GM12878 (cell line): ENCODE results near the gene PTGIS. TPM values are rescaled to one million over a fixed set of nuclear protein-coding genes. Genes with fewer than 3 reads are reported as not detected.

Experiments
- ATAC-seq: fragments of 200-7000 bp; cut with Tn5 transposase; 3 replicates; pipeline ENCODE4 v1.9.1; 2020; ENCODE audit warnings: mild to moderate bottlenecking, moderate library complexity
- BruUV-seq: library from RNA; stranded (reverse); fragments of 400-500 nt; replicated peaks from 2 replicates; lab custom pipeline; 2021; lab: Mats Ljungman, UMichigan
- CTCF ChIA-PET: fragments of 300-600 bp; sonication (Branson Sonifier 250); formaldehyde crosslinking; extraction: SDS; loops from one replicate; lab custom pipeline; 2021; ENCODE audit warnings: inconsistent platforms; lab: Yijun Ruan, JAX
- POLR2A ChIA-PET: fragments of 350-600 bp; formaldehyde crosslinking; extraction: SDS; loops from one replicate; lab custom pipeline; 2021; ENCODE audit warnings: inconsistent platforms; lab: Charles Lee
- RAD21 ChIA-PET: fragments of 300-600 bp; sonication (Branson Sonifier 250); formaldehyde crosslinking; loops from one replicate; lab custom pipeline; 2023; ENCODE audit warnings: antibody characterized with exemption; ENCODE audit not compliant: unreplicated experiment; lab: Charles Lee
- SMC1A ChIA-PET: fragments of 300-600 bp; sonication (Branson Sonifier 250); formaldehyde crosslinking; loops from one replicate; lab custom pipeline; 2023; ENCODE audit not compliant: unreplicated experiment, uncharacterized antibody; lab: Charles Lee
- DNase-seq: peaks from one replicate; pipeline ENCODE4 v3.0.0-alpha.2; 2011; ENCODE audit warnings: low read depth, low spot score
- FAIRE-seq: peaks from 3 replicates; lab custom pipeline; 2011; peaks lifted over from hg19 to GRCh38; lab: Jason Lieb, UNC
- H2AFZ ChIP-seq: 2 replicates; pipeline ENCODE4 v1.6.0; 2011; ENCODE audit warnings: low read depth, low read length, control low read depth; ENCODE audit not compliant: control insufficient read depth
- H3K27ac ChIP-seq: 2 replicates; pipeline ENCODE4 v1.5.1; 2011; ENCODE audit warnings: control low read depth; ENCODE audit not compliant: control insufficient read depth, insufficient read depth
- H3K27me3 ChIP-seq, 2 experiments: replicated peaks in 1 of 2; 2 replicates each; pipeline versions ENCODE4 v1.6.0 to v1.6.1; 2011; ENCODE audit warnings: low read length in 1 of 2; ENCODE audit not compliant: control insufficient read depth in 2 of 2, insufficient read depth in 2 of 2
- H3K36me3 ChIP-seq, 2 experiments: 2 replicates each; pipeline ENCODE4 v1.5.1; 2011; ENCODE audit warnings: low read length in 1 of 2; ENCODE audit not compliant: control insufficient read depth in 2 of 2, insufficient read depth in 2 of 2
- H3K4me1 ChIP-seq: 2 replicates; pipeline ENCODE4 v1.6.1; 2011; ENCODE audit warnings: mild to moderate bottlenecking, low read length, moderate library complexity, mixed read lengths; ENCODE audit not compliant: control insufficient read depth, insufficient read depth
- H3K4me2 ChIP-seq: 2 replicates; pipeline ENCODE4 v1.6.0; 2011; ENCODE audit warnings: control low read depth; ENCODE audit not compliant: control insufficient read depth, insufficient read depth
- H3K4me3 ChIP-seq: fragments of 200-600 bp; sonication (generic); 2 replicates; pipeline ENCODE4 v1.5.1; 2016
- H3K79me2 ChIP-seq: 2 replicates; pipeline ENCODE4 v1.6.0; 2011; ENCODE audit warnings: low read length; ENCODE audit not compliant: control insufficient read depth, insufficient read depth
- H3K9ac ChIP-seq: 2 replicates; pipeline ENCODE4 v1.8.0; 2011; ENCODE audit warnings: low read length, control low read depth, mixed read lengths; ENCODE audit not compliant: control insufficient read depth, insufficient read depth
- H3K9me3 ChIP-seq: replicated peaks from 3 replicates; pipeline ENCODE4 v1.5.1; 2011; ENCODE audit warnings: mild to moderate bottlenecking, low read length; ENCODE audit not compliant: control insufficient read depth, insufficient read depth
- H4K20me1 ChIP-seq: 2 replicates; pipeline ENCODE4 v1.6.0; 2011; ENCODE audit not compliant: control insufficient read depth, insufficient read depth
- FOS ChIP-seq: IDR thresholded peaks from 3 replicates; pipeline ENCODE4 v1.6.1; 2011; ENCODE audit warnings: borderline replicate concordance; ENCODE audit not compliant: insufficient read length; ENCODE audit errors: extremely low read depth
- HDAC2 ChIP-seq: fragments of 200-600 bp; sonication (generic); IDR thresholded peaks from 2 replicates; pipeline ENCODE4 v1.6.1; 2017
- HDGF ChIP-seq: fragments of 450-650 bp; IDR thresholded peaks from 2 replicates; pipeline ENCODE4 v1.6.1; 2016; ENCODE audit warnings: antibody characterized with exemption
- NRF1 ChIP-seq: conservative IDR thresholded peaks from 2 replicates; pipeline ENCODE4 v1.6.1; 2011; ENCODE audit warnings: mild to moderate bottlenecking, low read depth, low read length, improper control_type of control experiment
- RAD51 ChIP-seq: fragments of 450-650 bp; IDR thresholded peaks from 2 replicates; pipeline ENCODE4 v1.6.1; 2016; ENCODE audit warnings: moderate library complexity, mild to moderate bottlenecking, inconsistent platforms
- SRF ChIP-seq, 2 experiments: IDR thresholded peaks; 2 replicates each; pipeline ENCODE4 v1.6.1; 2011; ENCODE audit warnings: low read depth in 2 of 2, low read length in 2 of 2, mild to moderate bottlenecking in 1 of 2, moderate library complexity in 1 of 2
- WGBS: methylation state at CpG from one replicate; pipeline ENCODE4 v1.1.6; 2016; ENCODE audit warnings: low lambda C conversion rate; ENCODE audit not compliant: insufficient replicate concordance, insufficient coverage; ENCODE audit errors: missing lambda C conversion rate; 5-methylcytosine and 5-hydroxymethylcytosine counted together
- in situ Hi-C: fragments of 300-500 bp; cut with MboI; formaldehyde crosslinking; loops from 9 replicates; pipeline ENCODE4 v1.14.3; 2018; ENCODE audit warnings: mixed read lengths
- intact Hi-C: fragments of 100-400 bp; cut with micrococcal nuclease; formaldehyde crosslinking; loops from one replicate; pipeline ENCODE4 v1.14.2; 2022; ENCODE audit not compliant: unreplicated experiment
- polyA plus RNA-seq, 11 experiments: library from polyadenylated mRNA; depleted of rRNA in 4 of 11; unstranded in 6 of 11; stranded (reverse) in 5 of 11; fragments of >200 nt; fragmentation: Nextera tagmentation in 4 of 11; fragmentation: Illumina TruSeq in 1 of 11; extraction: Ambion mirVana in 4 of 11; extraction: Trizol in 1 of 11; gene quantifications; 1 replicate in 1 of 11; 2 replicates in 10 of 11; pipeline versions ENCODE4 v1.2.1 to v1.2.3, GENCODE V29; 2011 to 2016; ENCODE audit warnings: inconsistent platforms in 2 of 11, missing spikeins in 2 of 11, low read depth in 1 of 11
- total RNA-seq, 4 experiments: library from RNA; depleted of rRNA in 3 of 4; stranded (reverse); fragments of >200 nt in 3 of 4; fragmentation: Illumina TruSeq in 1 of 4; extraction: Trizol in 1 of 4; gene quantifications; 2 replicates each; pipeline versions ENCODE4 v1.2.1 to v1.2.3, GENCODE V29; 2013 to 2021
- TF ChIP-seq, protein P1 (sequence below): fragments of 450-650 bp; IDR thresholded peaks from 2 replicates; pipeline ENCODE4 v1.6.1; 2018; ENCODE audit warnings: mild to moderate bottlenecking, low read depth, moderate library complexity; ENCODE audit not compliant: partially characterized antibody

The PTGIS gene
- total and polyA plus RNA-seq, 10 of the 15 experiments (the other 5 are each of a cell fraction or from before 2014, with no cell fraction given) = 0.10 TPM; not detected in 9

DNA sequence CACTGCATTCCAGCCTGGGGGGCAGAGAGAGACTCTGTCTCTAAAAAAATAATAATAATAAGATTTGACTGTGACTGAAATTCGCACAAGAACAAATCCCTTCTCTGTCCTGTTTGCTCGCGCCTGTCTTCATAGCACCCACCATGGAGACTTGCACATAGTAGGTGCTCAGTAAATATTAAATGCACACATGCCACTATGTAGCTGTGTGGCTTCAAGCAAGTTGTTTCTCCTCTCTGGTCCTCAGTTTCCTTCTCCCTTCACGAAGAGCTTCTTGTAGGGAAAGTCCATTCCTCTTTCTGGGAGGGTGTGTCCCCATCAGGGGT lies 15.4 kb upstream of the PTGIS start:
- no peak overlapping the region for H3K4me2 ChIP-seq
- peaks cover 3 to 8% of the 10 kb centered on the region in 2 experiments; a peak in 2 of 4 replicates for H3K27me3 ChIP-seq
- H3K4me1 ChIP-seq = no peaks in the 10 kb centered on the region
- H3K27ac ChIP-seq = no peak overlapping the region
- intact Hi-C loops = no loop called here
- ChIA-PET CTCF (interaction anchor here (1.0 kb wide), 1 partner anchor 27 kb away, joined by 3 read pairs; no protein-coding TSS in a partner anchor), RAD21 (no interaction called here), POLR2A (no interaction called here), SMC1A (interaction anchor here (1.0 kb wide), 1 partner anchor 12 kb away, joined by 3 read pairs; no protein-coding TSS in a partner anchor)
- no peak overlapping the region for H2AFZ ChIP-seq
- no peak for DNase-seq
- H3K36me3 ChIP-seq = no peaks in the 10 kb centered on the region
- H3K4me3 ChIP-seq = no peak overlapping the region
- no peaks in the 10 kb centered on the region for H3K79me2 ChIP-seq
- 62% methylated on average over 4 of the region's 4 CpGs for WGBS
- in situ Hi-C loops = no loop called here
- no TSS peak for BruUV-seq
- no peak overlapping the region for H3K9ac ChIP-seq
- TF ChIP-seq FOS = no peak
- TF ChIP-seq RAD51 = no peak
- TF ChIP-seq HDGF = no peak
- no peak for TF ChIP-seq SRF (IDR thresholded peaks at IDR 0.05; ENCODE audit: low read depth in 2 of 2, low read length in 2 of 2)
- TF ChIP-seq, protein P1, sequence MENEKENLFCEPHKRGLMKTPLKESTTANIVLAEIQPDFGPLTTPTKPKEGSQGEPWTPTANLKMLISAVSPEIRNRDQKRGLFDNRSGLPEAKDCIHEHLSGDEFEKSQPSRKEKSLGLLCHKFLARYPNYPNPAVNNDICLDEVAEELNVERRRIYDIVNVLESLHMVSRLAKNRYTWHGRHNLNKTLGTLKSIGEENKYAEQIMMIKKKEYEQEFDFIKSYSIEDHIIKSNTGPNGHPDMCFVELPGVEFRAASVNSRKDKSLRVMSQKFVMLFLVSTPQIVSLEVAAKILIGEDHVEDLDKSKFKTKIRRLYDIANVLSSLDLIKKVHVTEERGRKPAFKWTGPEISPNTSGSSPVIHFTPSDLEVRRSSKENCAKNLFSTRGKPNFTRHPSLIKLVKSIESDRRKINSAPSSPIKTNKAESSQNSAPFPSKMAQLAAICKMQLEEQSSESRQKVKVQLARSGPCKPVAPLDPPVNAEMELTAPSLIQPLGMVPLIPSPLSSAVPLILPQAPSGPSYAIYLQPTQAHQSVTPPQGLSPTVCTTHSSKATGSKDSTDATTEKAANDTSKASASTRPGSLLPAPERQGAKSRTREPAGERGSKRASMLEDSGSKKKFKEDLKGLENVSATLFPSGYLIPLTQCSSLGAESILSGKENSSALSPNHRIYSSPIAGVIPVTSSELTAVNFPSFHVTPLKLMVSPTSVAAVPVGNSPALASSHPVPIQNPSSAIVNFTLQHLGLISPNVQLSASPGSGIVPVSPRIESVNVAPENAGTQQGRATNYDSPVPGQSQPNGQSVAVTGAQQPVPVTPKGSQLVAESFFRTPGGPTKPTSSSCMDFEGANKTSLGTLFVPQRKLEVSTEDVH = no peak
- TF ChIP-seq NRF1 = no peak
- TF ChIP-seq HDAC2 = no peak
- no peak for FAIRE-seq
- H3K9me3 ChIP-seq = no peaks in the 10 kb centered on the region; the same call in 2 of the 3 replicates
- no peaks in the 10 kb centered on the region for H4K20me1 ChIP-seq
- ATAC-seq = no peak
